Transverse colon (tissue), 4 donors: ENCODE data around the gene EPB41L1.

Experiments used
- CTCF ChIP-seq, 5 experiments: fragments of 200-600 bp in 3 of 5; fragments of 450-650 bp in 2 of 5; sonication (generic) in 3 of 5; IDR thresholded peaks; 1 replicate in 2 of 5; 2 replicates in 3 of 5; pipeline ENCODE4 v1.5.1; 2016 to 2017; ENCODE audit warnings: antibody characterized with exemption in 5 of 5, inconsistent platforms in 3 of 5, mild to moderate bottlenecking in 2 of 5, moderate library complexity in 1 of 5
- POLR2AphosphoS5 ChIP-seq, 3 donors: sonication (generic); formaldehyde crosslinking; IDR thresholded peaks; one replicate each; pipeline ENCODE4 v1.6.1; 2016; ENCODE audit warnings: antibody characterized with exemption in 3 of 3

- TF ChIP-seq CTCF (IDR thresholded peaks at IDR 0.05) (no peak), POLR2AphosphoS5 (IDR thresholded peaks at IDR 0.05) (no peak)
These were observed 94.3 kb downstream of the EPB41L1 start for GRCh38 chr20:36248836-36249235.
